GM18526 (cell line): Measurements from ENCODE around the gene RALA.

Experiments
- POLR2A ChIP-seq: IDR thresholded peaks from 3 replicates; pipeline ENCODE4 v1.6.1; 2011; ENCODE audit not compliant: insufficient read length; ENCODE audit errors: extremely low read depth

The RALA gene

GRCh38 chr7:39623732-39624441 is 515 bp downstream of the RALA start:
- TF ChIP-seq POLR2A, result no peak

- TF ChIP-seq POLR2A, result no peak
These were observed 1.1 kb downstream of the RALA start for GRCh38 chr7:39624442-39624807.

- TF ChIP-seq POLR2A, result no peak
These were observed 1.7 kb downstream of the RALA start for GRCh38 chr7:39624935-39625694.

GRCh38 chr7:39631736-39632308 is 8.4 kb downstream of the RALA start:
- TF ChIP-seq POLR2A, result no peak

- no peak for TF ChIP-seq POLR2A
These were observed 10.4 kb downstream of the RALA start for GRCh38 chr7:39633563-39634477.

GRCh38 chr7:39634478-39634805 is 11.1 kb downstream of the RALA start:
- TF ChIP-seq POLR2A, result no peak

GRCh38 chr7:39637400-39637799 is 14.0 kb downstream of the RALA start:
- no peak for TF ChIP-seq POLR2A

GRCh38 chr7:39637963-39638485 is 14.7 kb downstream of the RALA start:
- no peak for TF ChIP-seq POLR2A

GRCh38 chr7:39642896-39643295 is 19.5 kb downstream of the RALA start:
- no peak for TF ChIP-seq POLR2A

- no peak for TF ChIP-seq POLR2A
These were observed 20.8 kb downstream of the RALA start for GRCh38 chr7:39644170-39644569.

- no peak for TF ChIP-seq POLR2A
These were observed 22.4 kb downstream of the RALA start for GRCh38 chr7:39645482-39646407.

- no peak for TF ChIP-seq POLR2A
These were observed 24.4 kb downstream of the RALA start for GRCh38 chr7:39647816-39648215.

- no peak for TF ChIP-seq POLR2A
These were observed 27.3 kb downstream of the RALA start for GRCh38 chr7:39650676-39651075.

GRCh38 chr7:39651265-39651664 is 27.9 kb downstream of the RALA start:
- TF ChIP-seq POLR2A, result no peak
